Activated CD8-positive, alpha-beta T cell treated with anti-CD3 and anti-CD28 coated beads for 36 hours (primary cell): ENCODE measurements around the gene KMT2B. TPM values are rescaled to one million over a fixed set of nuclear protein-coding genes. Genes with fewer than 3 reads are reported as not detected.

Experiments used
- ATAC-seq: fragments of 200-7000 bp; cut with Tn5 transposase; one replicate; pipeline ENCODE4 v1.10.0; 2021; ENCODE audit warnings: mild to moderate bottlenecking, moderate library complexity
- CTCF ChIA-PET: fragments of 350-600 bp; sonication (Branson Sonifier 250); formaldehyde crosslinking; loops from one replicate; lab custom pipeline; 2021; ENCODE audit warnings: antibody characterized with exemption; lab: Charles Lee
- POLR2A ChIA-PET: fragments of 350-600 bp; sonication (Branson Sonifier 250); formaldehyde crosslinking; loops from one replicate; lab custom pipeline; 2021; ENCODE audit warnings: antibody characterized with exemption; lab: Charles Lee
- DNase-seq: peaks from one replicate; pipeline ENCODE4 v3.0.0-alpha.2; 2020
- H3K27ac Mint-ChIP-seq: one replicate; pipeline ENCODE4 v1.8.0; 2021; ENCODE audit warnings: mild to moderate bottlenecking, mixed read lengths
- H3K27me3 Mint-ChIP-seq: one replicate; pipeline ENCODE4 v1.8.0; 2021; ENCODE audit warnings: mixed read lengths
- H3K36me3 Mint-ChIP-seq: one replicate; pipeline ENCODE4 v1.8.0; 2021; ENCODE audit warnings: low read depth, mixed read lengths
- H3K4me1 Mint-ChIP-seq: one replicate; pipeline ENCODE4 v1.8.0; 2021; ENCODE audit warnings: low read depth, mixed read lengths
- H3K4me3 Mint-ChIP-seq: one replicate; pipeline ENCODE4 v1.8.0; 2021; ENCODE audit warnings: mild to moderate bottlenecking, moderate library complexity, mixed read lengths
- H3K9me3 Mint-ChIP-seq: one replicate; pipeline ENCODE4 v1.8.0; 2021; ENCODE audit warnings: mixed read lengths
- CTCF ChIP-seq: fragments of 200-600 bp; IDR thresholded peaks from one replicate; pipeline ENCODE4 v1.8.0; 2022; ENCODE audit warnings: antibody characterized with exemption, mild to moderate bottlenecking
- intact Hi-C: fragments of 100-400 bp; cut with micrococcal nuclease; formaldehyde crosslinking; loops from one replicate; pipeline ENCODE4 v1.10.0; 2022
- total RNA-seq, 2 experiments: library from RNA; stranded (reverse); gene quantifications; one replicate each; pipeline ENCODE4 v1.2.3, GENCODE V29; 2021

Gene KMT2B
- total RNA-seq, 2 experiments from 2014 or later = 62.9 to 63.6 TPM

GRCh38 chr19:35729021-35729420 is 11.2 kb downstream of the KMT2B start:
- H3K36me3 Mint-ChIP-seq = peaks cover 64% of the 10 kb centered on the region

GRCh38 chr19:35729763-35730162 is 12.0 kb downstream of the KMT2B start:
- Mint-ChIP-seq H3K9me3 (no peaks in the 10 kb centered on the region), H3K27ac (no peak overlapping the region), H3K4me1 (peaks cover 6% of the 10 kb centered on the region), H3K36me3 (peaks cover 60% of the 10 kb centered on the region), H3K27me3 (no peaks in the 10 kb centered on the region), H3K4me3 (no peak overlapping the region)
- intact Hi-C loops = no loop called here
- DNase-seq (no peak), ATAC-seq (no peak)
- no peak for TF ChIP-seq CTCF
- POLR2A ChIA-PET = interaction anchor here (0.9 to 4.4 kb wide), 6 partner anchors 9 to 30 kb away, joined by 3 to 55 read pairs (median 15); partner anchors contain the start of gene KMT2B
- CTCF ChIA-PET = no interaction called here

More at GRCh38 chr19:35729021-35729420, 11.2 kb downstream of the KMT2B start:
- intact Hi-C loops = no loop called here
- DNase-seq (no peak), ATAC-seq (no peak)
- TF ChIP-seq CTCF = no peak
- H3K4me1 Mint-ChIP-seq = peaks cover 3% of the 10 kb centered on the region
- H3K9me3 Mint-ChIP-seq = no peaks in the 10 kb centered on the region
- H3K4me3 Mint-ChIP-seq = no peak overlapping the region
- no peaks in the 10 kb centered on the region for H3K27me3 Mint-ChIP-seq
- ChIA-PET POLR2A (interaction anchor here (0.9 to 4.4 kb wide), 5 partner anchors 9 to 31 kb away, joined by 3 to 52 read pairs (median 11); partner anchors contain the start of gene KMT2B), CTCF (interaction anchor here (1.2 to 1.5 kb wide), 2 partner anchors 11 to 91 kb away, joined by 3 to 4 read pairs; no protein-coding TSS in a partner anchor)
- no peak overlapping the region for H3K27ac Mint-ChIP-seq

- H3K27ac Mint-ChIP-seq = no peak overlapping the region
- H3K9me3 Mint-ChIP-seq = no peaks in the 10 kb centered on the region
- intact Hi-C loops = no loop called here
- ChIA-PET POLR2A (interaction anchor here (1.3 to 4.4 kb wide), 3 partner anchors 8 to 14 kb away, joined by 5 to 55 read pairs (median 52); partner anchors contain the start of gene KMT2B), CTCF (interaction anchor here (0.9 kb wide), 1 partner anchor 9 kb away, joined by 3 read pairs; no protein-coding TSS in a partner anchor)
- no peaks in the 10 kb centered on the region for H3K27me3 Mint-ChIP-seq
- TF ChIP-seq CTCF = no peak
- ATAC-seq = no peak
- no peak overlapping the region for H3K4me3 Mint-ChIP-seq
- H3K36me3 Mint-ChIP-seq = peaks cover 54% of the 10 kb centered on the region
- H3K4me1 Mint-ChIP-seq = peaks cover 6% of the 10 kb centered on the region
- no peak for DNase-seq
Measured at GRCh38 chr19:35730326-35730725, 12.5 kb downstream of the KMT2B start.

- no peak for ATAC-seq
Measured at GRCh38 chr19:35731353-35731752, 13.6 kb downstream of the KMT2B start.

More at GRCh38 chr19:35731353-35731752, 13.6 kb downstream of the KMT2B start:
- no peak for DNase-seq
- H3K36me3 Mint-ChIP-seq = peaks cover 44% of the 10 kb centered on the region
- no peak for TF ChIP-seq CTCF
- POLR2A ChIA-PET = interaction anchor here (1.3 to 4.4 kb wide), 4 partner anchors 7 to 13 kb away, joined by 5 to 55 read pairs (median 32); partner anchors contain the start of genes IGFLR1 and KMT2B
- intact Hi-C loops = no loop called here
- H3K4me1 Mint-ChIP-seq = peaks cover 6% of the 10 kb centered on the region
- H3K27ac Mint-ChIP-seq = peak overlapping the region; percentile 20
- H3K27me3 Mint-ChIP-seq = no peaks in the 10 kb centered on the region
- H3K9me3 Mint-ChIP-seq = no peaks in the 10 kb centered on the region
- CTCF ChIA-PET = interaction anchor here (0.9 to 1.3 kb wide), 2 partner anchors 8 to 183 kb away, joined by 3 read pairs; no protein-coding TSS in a partner anchor
- no peak overlapping the region for H3K4me3 Mint-ChIP-seq
